SK-N-MC (cell line): Measurements from ENCODE around the gene EDARADD.

Experiments used
- EZH2 ChIP-seq: fragments of 200-600 bp; sonication (generic); IDR thresholded peaks from one replicate; pipeline ENCODE4 v1.6.1; 2017; ENCODE audit warnings: antibody characterized with exemption
- POLR2AphosphoS5 ChIP-seq: IDR thresholded peaks from 2 replicates; pipeline ENCODE4 v1.6.1; 2012; ENCODE audit warnings: mild to moderate bottlenecking, low read depth, low read length, borderline replicate concordance

DNA sequence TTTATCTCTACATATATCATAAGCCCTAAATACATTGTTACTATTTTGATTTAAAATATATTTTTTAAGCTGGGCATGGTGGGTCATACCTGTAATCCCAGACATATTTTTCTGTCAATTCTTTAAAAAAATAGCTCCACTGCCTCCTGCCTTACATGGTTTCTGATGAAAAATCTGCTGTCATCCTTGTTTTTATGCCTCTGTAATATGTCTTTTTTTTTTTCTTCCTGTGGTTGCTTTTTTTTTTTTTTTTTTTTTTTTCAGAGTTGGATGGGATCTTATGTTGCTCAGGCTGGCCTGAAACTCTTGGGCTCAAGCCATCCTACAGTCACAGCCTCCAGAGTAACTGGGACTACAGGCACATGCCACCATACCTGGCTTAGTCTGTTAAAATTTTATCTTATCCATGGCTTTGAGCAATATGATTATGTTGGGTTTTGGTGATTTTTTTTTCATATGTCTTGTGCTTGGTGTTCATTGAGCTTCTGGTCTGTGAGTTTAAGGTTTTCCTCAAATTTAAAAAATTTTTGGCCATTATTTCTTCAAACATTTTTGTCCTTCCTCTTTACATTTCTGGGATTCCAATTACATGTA, 12.4 kb upstream of the EDARADD start:
- no peak for TF ChIP-seq EZH2
- no peak for TF ChIP-seq POLR2AphosphoS5
